ENCODE results near the gene MCU. TPM values are rescaled to one million over a fixed set of nuclear protein-coding genes. Genes with fewer than 3 reads are reported as not detected.
"Not testable (repeated sequence)": the region's sequence is repeated elsewhere in the genome, so short reads cannot be mapped to it uniquely, and the experiment has no call there.

Gene MCU
- total RNA-seq, 2 donors from 2014 or later = 7.9 to 17.1 TPM

GRCh38 chr10:72694476-72695369 is 2.8 kb downstream of the MCU start:
- intact Hi-C loops (cut with DNase I) = loop anchor here (10.0 kb wide), 1 partner anchor 330 kb away; no protein-coding TSS in a partner anchor
- DNase-seq = no peak
- H3K27me3 ChIP-seq = no peaks in the 10 kb centered on the region
- no peak overlapping the region for H3K4me3 ChIP-seq
- TF ChIP-seq POLR2A (IDR thresholded peaks at IDR 0.05) = no peak
- peak in 4 of 7 experiments; percentile 7 to 22 (median 17) for TF ChIP-seq CTCF (IDR thresholded peaks at IDR 0.05)
- H3K9me3 ChIP-seq = no peaks in the 10 kb centered on the region
- H3K4me1 ChIP-seq = peaks cover 17% of the 10 kb centered on the region
- WGBS, 2 donors = 47 to 62% methylated on average over 6 of the region's 6 CpGs
- ATAC-seq = no peak
- no peaks in the 10 kb centered on the region for H3K36me3 ChIP-seq (replicated peaks in 1 of 2; ENCODE audit: insufficient read depth in 1 of 2, low read depth in 2 of 2)
- no peak overlapping the region for H3K27ac ChIP-seq

- Histone ChIP-seq H3K36me3 (replicated peaks in 1 of 2; ENCODE audit: insufficient read depth in 1 of 2, low read depth in 2 of 2) (no peaks in the 10 kb centered on the region), H3K27me3 (no peaks in the 10 kb centered on the region), H3K9me3 (no peaks in the 10 kb centered on the region), H3K4me1 (peaks cover 17% of the 10 kb centered on the region), H3K4me3 (no peak overlapping the region), H3K27ac (no peak overlapping the region)
- ATAC-seq (no peak), DNase-seq (no peak)
- intact Hi-C loops (cut with DNase I) = loop anchor here (10.0 kb wide), 1 partner anchor 331 kb away; no protein-coding TSS in a partner anchor
- 92 to 94% methylated on average over 3 of the region's 3 CpGs for WGBS, 2 donors
- no peak for TF ChIP-seq POLR2A (IDR thresholded peaks at IDR 0.05)
- TF ChIP-seq CTCF (IDR thresholded peaks at IDR 0.05) = no peak
Observed at GRCh38 chr10:72695496-72695895, 3.6 kb downstream of the MCU start.

DNA sequence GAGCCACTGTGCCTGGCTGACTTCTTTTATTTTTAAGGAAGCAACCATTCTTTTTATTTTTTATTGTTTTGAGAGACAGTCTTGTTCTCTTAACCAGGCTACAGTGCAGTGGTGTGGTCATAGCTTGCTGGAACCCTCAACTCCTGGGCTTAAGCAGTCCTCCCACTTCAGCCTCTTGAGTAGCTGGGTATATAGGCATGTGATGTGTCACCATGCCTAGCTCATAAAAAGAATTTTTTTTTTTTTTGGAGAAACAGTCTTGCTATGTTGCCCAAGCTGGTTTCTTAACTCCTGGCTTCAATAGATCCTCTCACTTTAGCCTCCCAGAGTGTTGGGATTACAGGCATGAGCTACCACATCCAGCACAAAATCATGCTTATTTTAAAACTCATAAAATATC is 5.8 kb downstream of the MCU start:
- no peak overlapping the region for H3K4me3 ChIP-seq
- H3K27me3 ChIP-seq = no peaks in the 10 kb centered on the region
- peaks cover 12% of the 10 kb centered on the region for H3K4me1 ChIP-seq
- TF ChIP-seq CTCF (IDR thresholded peaks at IDR 0.05) = no peak
- TF ChIP-seq POLR2A (IDR thresholded peaks at IDR 0.05) = no peak
- no peaks in the 10 kb centered on the region for H3K9me3 ChIP-seq
- H3K27ac ChIP-seq = no peak overlapping the region
- ATAC-seq = no peak
- no peaks in the 10 kb centered on the region for H3K36me3 ChIP-seq (replicated peaks in 1 of 2; ENCODE audit: insufficient read depth in 1 of 2, low read depth in 2 of 2)
- DNase-seq = no peak
- intact Hi-C loops (cut with DNase I) = loop anchor here (10.0 kb wide), 1 partner anchor 333 kb away; no protein-coding TSS in a partner anchor

- H3K27me3 ChIP-seq; H3K4me1 ChIP-seq; H3K4me3 ChIP-seq; ATAC-seq; H3K9me3 ChIP-seq; H3K36me3 ChIP-seq (replicated peaks in 1 of 2; ENCODE audit: insufficient read depth in 1 of 2, low read depth in 2 of 2); H3K27ac ChIP-seq; DNase-seq; intact Hi-C loops (cut with DNase I): not testable (repeated sequence)
- 89 to 96% methylated on average over 5 of the region's 5 CpGs for WGBS, 2 donors
Observed at GRCh38 chr10:72702465-72702864, 10.5 kb downstream of the MCU start.

GRCh38 chr10:72702868-72703581 is 11.1 kb downstream of the MCU start:
- no peaks in the 10 kb centered on the region for H3K9me3 ChIP-seq
- TF ChIP-seq CTCF (IDR thresholded peaks at IDR 0.05) = no peak
- no peak for TF ChIP-seq POLR2A (IDR thresholded peaks at IDR 0.05)
- intact Hi-C loops (cut with DNase I) = no loop called here
- no peak overlapping the region for H3K4me3 ChIP-seq
- H3K27ac ChIP-seq = no peak overlapping the region
- WGBS, 2 donors = 92 to 98% methylated on average over 3 of the region's 3 CpGs
- no peaks in the 10 kb centered on the region for H3K27me3 ChIP-seq
- H3K36me3 ChIP-seq (replicated peaks in 1 of 2; ENCODE audit: insufficient read depth in 1 of 2, low read depth in 2 of 2) = no peaks in the 10 kb centered on the region
- ATAC-seq (no peak), DNase-seq (no peak)
- no peaks in the 10 kb centered on the region for H3K4me1 ChIP-seq

All from body of pancreas (tissue), 4 donors.